COR-L47 (cell line): Measurements from ENCODE around the gene SLC5A2.
A peak's percentile ranks its signal among the peaks of the same experiment; 100 is the strongest.

Source experiments
- DNase-seq: peaks from one replicate; lab custom pipeline; 2025; lab: John Stamatoyannopoulos, UW

SLC5A2 gene

GRCh38 chr16:31459687-31460581, 23.0 kb upstream of the SLC5A2 start:
- peak; percentile 99 for DNase-seq

GRCh38 chr16:31460582-31461002, 22.3 kb upstream of the SLC5A2 start:
- no peak for DNase-seq

- DNase-seq = no peak
Measured at GRCh38 chr16:31461201-31461920, 21.6 kb upstream of the SLC5A2 start.

GRCh38 chr16:31461921-31462804, 20.8 kb upstream of the SLC5A2 start:
- DNase-seq = no peak

- no peak for DNase-seq
Measured at GRCh38 chr16:31464348-31464769, 18.6 kb upstream of the SLC5A2 start.

- DNase-seq = no peak
Measured at GRCh38 chr16:31464781-31465260, 18.1 kb upstream of the SLC5A2 start.

- no peak for DNase-seq
Measured at GRCh38 chr16:31465788-31466370, 17.0 kb upstream of the SLC5A2 start.

- no peak for DNase-seq
Measured at GRCh38 chr16:31466381-31466841, 16.5 kb upstream of the SLC5A2 start.

- DNase-seq = no peak
Measured at GRCh38 chr16:31467151-31467773, 15.7 kb upstream of the SLC5A2 start.

GRCh38 chr16:31467858-31468257, 15.1 kb upstream of the SLC5A2 start:
- no peak for DNase-seq

GRCh38 chr16:31470615-31471014, 12.3 kb upstream of the SLC5A2 start:
- DNase-seq = no peak

GRCh38 chr16:31471241-31471874, 11.6 kb upstream of the SLC5A2 start:
- no peak for DNase-seq

- peak; percentile 0 for DNase-seq
Measured at GRCh38 chr16:31471875-31472708, 10.8 kb upstream of the SLC5A2 start, which contains the start of gene TGFB1I1. TSS of gene TGFB1I1 (plus strand) at chr16:31472152. CDS start at chr16:31472189, 37 bp downstream.

- peak; percentile 84 for DNase-seq
Measured at GRCh38 chr16:31472709-31473203, 10.2 kb upstream of the SLC5A2 start.

- DNase-seq = no peak
Measured at GRCh38 chr16:31473264-31473984, 9.5 kb upstream of the SLC5A2 start.

- DNase-seq = no peak
Measured at GRCh38 chr16:31474173-31474714, 8.7 kb upstream of the SLC5A2 start.

- DNase-seq = no peak
Measured at GRCh38 chr16:31474773-31475738, 7.9 kb upstream of the SLC5A2 start.
